Activated naive CD8-positive, alpha-beta T cell treated with anti-CD3 and anti-CD28 coated beads, Interleukin-2, amount 50 U/mL, for 24 hours (primary cell): ENCODE data around the gene TLDC2.
"Not testable (repeated sequence)": the region's sequence is repeated elsewhere in the genome, so short reads cannot be mapped to it uniquely, and the experiment has no call there.

Source experiments
- ATAC-seq: fragments of 150-1000 bp; cut with Tn5 transposase; one replicate; pipeline ENCODE4 v1.10.0; 2021
- DNase-seq: peaks from one replicate; pipeline ENCODE4 v3.0.0; 2021
- H3K27ac Mint-ChIP-seq: one replicate; pipeline ENCODE4 v1.8.0; 2021; ENCODE audit warnings: mild to moderate bottlenecking, mixed read lengths
- H3K27me3 Mint-ChIP-seq: one replicate; pipeline ENCODE4 v1.8.0; 2021; ENCODE audit warnings: mixed read lengths
- H3K36me3 Mint-ChIP-seq: one replicate; pipeline ENCODE4 v1.8.0; 2021; ENCODE audit warnings: low read depth, mixed read lengths
- H3K4me1 Mint-ChIP-seq: one replicate; pipeline ENCODE4 v1.8.0; 2021; ENCODE audit warnings: mixed read lengths
- H3K4me3 Mint-ChIP-seq: one replicate; pipeline ENCODE4 v1.8.0; 2021; ENCODE audit warnings: mild to moderate bottlenecking, moderate library complexity, mixed read lengths
- H3K9me3 Mint-ChIP-seq: one replicate; pipeline ENCODE4 v1.8.0; 2021; ENCODE audit warnings: mixed read lengths

The TLDC2 gene

GRCh38 chr20:36875702-36876472 lies at the start of gene TLDC2:
TSS of gene TLDC2 (plus strand) at chr20:36876138. CDS start at chr20:36876175, 37 bp downstream.
- H3K9me3 Mint-ChIP-seq, result no peaks in the 10 kb centered on the region
- peaks cover 2% of the 10 kb centered on the region for H3K4me1 Mint-ChIP-seq
- H3K27ac Mint-ChIP-seq, result no peak within 1 kb of the TSS
- H3K36me3 Mint-ChIP-seq, result no peaks in the 10 kb centered on the region
- ATAC-seq, result no peak
- H3K4me3 Mint-ChIP-seq, result no peak within 1 kb of the TSS
- no peak for DNase-seq
- no peaks in the 10 kb centered on the region for H3K27me3 Mint-ChIP-seq

- Mint-ChIP-seq H3K36me3 (no peaks in the 10 kb centered on the region), H3K27me3 (no peaks in the 10 kb centered on the region), H3K9me3 (no peaks in the 10 kb centered on the region), H3K27ac (no peak overlapping the region), H3K4me1 (peaks cover 5% of the 10 kb centered on the region), H3K4me3 (no peak overlapping the region)
- ATAC-seq (no peak), DNase-seq (no peak)
Measured at GRCh38 chr20:36826554-36827244, 49.2 kb upstream of the TLDC2 start.

GRCh38 chr20:36827541-36828279 lies 48.2 kb upstream of the TLDC2 start:
- DNase-seq (no peak), ATAC-seq (no peak)
- H3K36me3 Mint-ChIP-seq, result no peaks in the 10 kb centered on the region
- H3K4me1 Mint-ChIP-seq, result peaks cover 5% of the 10 kb centered on the region
- H3K4me3 Mint-ChIP-seq, result no peak overlapping the region
- no peak overlapping the region for H3K27ac Mint-ChIP-seq
- no peaks in the 10 kb centered on the region for H3K27me3 Mint-ChIP-seq
- no peaks in the 10 kb centered on the region for H3K9me3 Mint-ChIP-seq

- H3K4me3 Mint-ChIP-seq, result no peak overlapping the region
- no peak for DNase-seq
- no peak overlapping the region for H3K27ac Mint-ChIP-seq
- peaks cover 16% of the 10 kb centered on the region for H3K4me1 Mint-ChIP-seq
- no peaks in the 10 kb centered on the region for H3K9me3 Mint-ChIP-seq
- H3K27me3 Mint-ChIP-seq, result no peaks in the 10 kb centered on the region
- no peak for ATAC-seq
- H3K36me3 Mint-ChIP-seq, result no peaks in the 10 kb centered on the region
Measured at GRCh38 chr20:36830791-36831691, 44.9 kb upstream of the TLDC2 start.

- H3K4me1 Mint-ChIP-seq, result peaks cover 20% of the 10 kb centered on the region
- H3K9me3 Mint-ChIP-seq, result no peaks in the 10 kb centered on the region
- no peak overlapping the region for H3K4me3 Mint-ChIP-seq
- H3K27me3 Mint-ChIP-seq, result no peaks in the 10 kb centered on the region
- DNase-seq (no peak), ATAC-seq (no peak)
- H3K27ac Mint-ChIP-seq, result no peak overlapping the region
- H3K36me3 Mint-ChIP-seq, result no peaks in the 10 kb centered on the region
Measured at GRCh38 chr20:36832791-36833190, 43.1 kb upstream of the TLDC2 start.

GRCh38 chr20:36833275-36834020 lies 42.5 kb upstream of the TLDC2 start:
- Mint-ChIP-seq H3K4me1 (peaks cover 19% of the 10 kb centered on the region), H3K27ac (no peak overlapping the region)

GRCh38 chr20:36835025-36835424 lies 40.9 kb upstream of the TLDC2 start:
- Mint-ChIP-seq H3K4me1 (peaks cover 19% of the 10 kb centered on the region), H3K9me3 (no peaks in the 10 kb centered on the region), H3K27ac (no peak overlapping the region), H3K27me3 (no peaks in the 10 kb centered on the region), H3K36me3 (no peaks in the 10 kb centered on the region), H3K4me3 (peak overlapping the region; percentile 76)
- no peak for DNase-seq
- ATAC-seq, result no peak

More at GRCh38 chr20:36833275-36834020, 42.5 kb upstream of the TLDC2 start:
- ATAC-seq, result no peak
- no peaks in the 10 kb centered on the region for H3K9me3 Mint-ChIP-seq
- DNase-seq, result no peak
- H3K4me3 Mint-ChIP-seq, result no peak overlapping the region
- H3K36me3 Mint-ChIP-seq, result no peaks in the 10 kb centered on the region
- no peaks in the 10 kb centered on the region for H3K27me3 Mint-ChIP-seq

- Mint-ChIP-seq H3K4me1 (peaks cover 19% of the 10 kb centered on the region), H3K9me3 (no peaks in the 10 kb centered on the region), H3K4me3 (peak overlapping the region; percentile 76), H3K27me3 (no peaks in the 10 kb centered on the region), H3K36me3 (no peaks in the 10 kb centered on the region), H3K27ac (peak overlapping the region; percentile 85)
- peak; percentile 86 for DNase-seq
- ATAC-seq, result peak; percentile 92
Measured at GRCh38 chr20:36835453-36836198, 40.3 kb upstream of the TLDC2 start.

GRCh38 chr20:36836591-36837269 lies 39.2 kb upstream of the TLDC2 start:
- H3K36me3 Mint-ChIP-seq, result no peaks in the 10 kb centered on the region
- H3K4me1 Mint-ChIP-seq, result peaks cover 22% of the 10 kb centered on the region
- H3K27me3 Mint-ChIP-seq, result no peaks in the 10 kb centered on the region
- peak; percentile 80 for DNase-seq
- peak overlapping the region; percentile 46 for H3K4me3 Mint-ChIP-seq
- peak overlapping the region; percentile 22 for H3K27ac Mint-ChIP-seq
- peak; percentile 38 for ATAC-seq
- H3K9me3 Mint-ChIP-seq, result no peaks in the 10 kb centered on the region

GRCh38 chr20:36838376-36838775 lies 37.6 kb upstream of the TLDC2 start:
- DNase-seq, H3K4me3 Mint-ChIP-seq, H3K36me3 Mint-ChIP-seq, H3K27ac Mint-ChIP-seq, H3K27me3 Mint-ChIP-seq, ATAC-seq, H3K9me3 Mint-ChIP-seq: not testable (repeated sequence)
- peaks cover 33% of the 10 kb centered on the region for H3K4me1 Mint-ChIP-seq

- no peak overlapping the region for H3K27ac Mint-ChIP-seq
- ATAC-seq (no peak), DNase-seq (no peak)
- no peak overlapping the region for H3K4me3 Mint-ChIP-seq
- H3K36me3 Mint-ChIP-seq, result no peaks in the 10 kb centered on the region
- peaks cover 38% of the 10 kb centered on the region for H3K4me1 Mint-ChIP-seq
- no peaks in the 10 kb centered on the region for H3K9me3 Mint-ChIP-seq
- no peaks in the 10 kb centered on the region for H3K27me3 Mint-ChIP-seq
Measured at GRCh38 chr20:36839150-36839549, 36.8 kb upstream of the TLDC2 start.

- not testable (repeated sequence) for DNase-seq, H3K36me3 Mint-ChIP-seq, H3K27me3 Mint-ChIP-seq, H3K4me3 Mint-ChIP-seq, ATAC-seq, H3K9me3 Mint-ChIP-seq
- H3K27ac Mint-ChIP-seq, result peak overlapping the region; percentile 4
- H3K4me1 Mint-ChIP-seq, result peaks cover 39% of the 10 kb centered on the region
Measured at GRCh38 chr20:36841030-36841429, 34.9 kb upstream of the TLDC2 start.
